GM06990 (cell line): ENCODE data around the gene DDB1.

Experiments used
- DNase-seq: peaks from one replicate; pipeline ENCODE4 v3.0.0-alpha.2; 2011; ENCODE audit not compliant: insufficient read length; ENCODE audit errors: extremely low read depth
- H3K27me3 ChIP-seq: replicated peaks from 2 replicates; pipeline ENCODE4 v1.6.0; 2011; ENCODE audit warnings: low read length; ENCODE audit not compliant: control insufficient read depth, insufficient read depth
- H3K36me3 ChIP-seq: 2 replicates; pipeline ENCODE4 v1.5.1; 2011; ENCODE audit warnings: low read length; ENCODE audit not compliant: control insufficient read depth, insufficient read depth
- H3K4me3 ChIP-seq: replicated peaks from 2 replicates; pipeline ENCODE4 v1.5.1; 2011; ENCODE audit warnings: low read depth, mild to moderate bottlenecking, control low read depth, low read length
- CTCF ChIP-seq: IDR thresholded peaks from 2 replicates; pipeline ENCODE4 v1.5.1; 2011; ENCODE audit warnings: low read length, control low read depth, mild to moderate bottlenecking, inconsistent platforms; ENCODE audit not compliant: insufficient read depth, poor library complexity, severe bottlenecking

Gene DDB1

GRCh38 chr11:61305417-61305816 lies 27.5 kb downstream of the DDB1 start:
- no peak for TF ChIP-seq CTCF
- peaks cover 43% of the 10 kb centered on the region for H3K36me3 ChIP-seq
- DNase-seq = no peak

GRCh38 chr11:61303725-61304124 lies 29.2 kb downstream of the DDB1 start:
- no peak for TF ChIP-seq CTCF
- H3K36me3 ChIP-seq = peaks cover 35% of the 10 kb centered on the region
- no peaks in the 10 kb centered on the region for H3K27me3 ChIP-seq
- no peak for DNase-seq
- H3K4me3 ChIP-seq = no peak overlapping the region

More at GRCh38 chr11:61305417-61305816, 27.5 kb downstream of the DDB1 start:
- H3K27me3 ChIP-seq = no peaks in the 10 kb centered on the region
- H3K4me3 ChIP-seq = no peak overlapping the region

DNA sequence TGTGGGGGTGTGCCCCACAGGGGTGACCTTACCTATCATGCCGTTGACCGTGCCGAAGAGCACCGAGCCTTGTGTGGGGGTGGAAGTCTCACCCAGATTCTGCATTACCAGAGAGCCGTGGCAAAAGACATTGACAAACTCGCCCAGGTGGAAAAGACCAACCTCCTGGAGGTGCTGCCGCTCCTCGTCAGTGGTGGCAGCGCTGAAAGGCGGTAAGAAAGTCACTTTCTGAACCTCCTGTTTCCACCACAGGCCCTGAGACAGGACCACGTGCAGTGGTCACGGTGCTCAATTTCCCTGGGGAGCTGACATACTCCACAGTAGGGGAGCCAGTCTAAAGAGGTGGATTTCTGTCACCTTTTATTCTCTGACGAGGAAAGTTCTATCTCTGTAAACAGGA lies 30.4 kb downstream of the DDB1 start:
- Histone ChIP-seq H3K36me3 (peaks cover 27% of the 10 kb centered on the region), H3K4me3 (no peak overlapping the region), H3K27me3 (no peaks in the 10 kb centered on the region)
- no peak for DNase-seq
- TF ChIP-seq CTCF = no peak

GRCh38 chr11:61298663-61299244 lies 34.2 kb downstream of the DDB1 start:
- no peak for TF ChIP-seq CTCF
- peaks cover 11% of the 10 kb centered on the region for H3K36me3 ChIP-seq
- DNase-seq = no peak
- H3K4me3 ChIP-seq = no peak overlapping the region
- H3K27me3 ChIP-seq = no peaks in the 10 kb centered on the region

- no peaks in the 10 kb centered on the region for H3K27me3 ChIP-seq
- peaks cover 9% of the 10 kb centered on the region for H3K36me3 ChIP-seq
- no peak overlapping the region for H3K4me3 ChIP-seq
- no peak for TF ChIP-seq CTCF
- no peak for DNase-seq
Observed at GRCh38 chr11:61297746-61298145, 35.2 kb downstream of the DDB1 start.

DNA sequence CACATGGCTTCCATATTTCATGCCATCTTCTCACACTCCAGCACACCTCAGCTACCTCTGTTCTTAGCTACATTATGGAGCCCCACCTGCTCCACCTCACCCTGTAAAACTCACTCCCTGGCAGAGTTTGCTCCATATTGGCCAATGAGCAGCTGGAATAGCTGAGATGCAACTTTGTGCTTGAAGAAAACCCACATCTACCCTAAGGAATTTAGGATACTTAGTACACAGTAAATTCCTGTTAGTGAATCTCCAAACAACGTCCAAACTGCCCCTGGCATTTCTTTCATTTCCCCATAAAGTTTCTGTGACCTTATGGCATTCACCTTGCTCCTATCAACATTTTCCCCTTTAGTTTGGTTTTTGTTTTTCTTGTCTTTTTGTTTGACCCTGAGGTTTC lies 35.6 kb downstream of the DDB1 start:
- DNase-seq = no peak
- no peak overlapping the region for H3K4me3 ChIP-seq
- TF ChIP-seq CTCF = no peak
- H3K36me3 ChIP-seq = peaks cover 9% of the 10 kb centered on the region
- H3K27me3 ChIP-seq = no peaks in the 10 kb centered on the region
